ENCODE measurements around the gene LAG3. TPM values are rescaled to one million over a fixed set of nuclear protein-coding genes. Genes with fewer than 3 reads are reported as not detected.

The LAG3 gene
- polyA plus RNA-seq, 1 of the 3 experiments (the other 2 are of a cell fraction) = 0.72 TPM

DNA sequence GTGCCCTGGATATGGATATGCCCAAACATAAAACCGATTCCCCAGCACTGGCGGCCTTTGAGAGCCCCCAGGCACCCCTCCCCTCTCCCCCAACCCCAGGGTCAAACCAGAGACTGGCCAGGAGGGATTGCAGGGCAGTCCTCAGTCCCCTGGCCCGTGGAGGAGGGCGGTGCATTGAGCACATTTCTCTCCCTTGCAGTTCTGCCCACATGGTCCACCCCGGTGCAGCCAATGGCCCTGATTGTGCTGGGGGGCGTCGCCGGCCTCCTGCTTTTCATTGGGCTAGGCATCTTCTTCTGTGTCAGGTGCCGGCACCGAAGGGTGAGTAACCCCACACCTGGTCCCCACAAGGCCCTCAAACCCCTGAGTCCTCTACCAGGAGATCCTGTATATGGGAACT, 45.9 kb downstream of the LAG3 start:
- ChIA-PET CTCF (interaction anchor here (1.1 to 8.3 kb wide), 3 partner anchors 38 to 65 kb away, joined by 3 to 74 read pairs (median 6); partner anchors contain the start of gene MLF2), POLR2A (interaction anchor here (0.6 kb wide), 1 partner anchor 52 kb away, joined by 3 read pairs; the partner anchor contains the start of gene PTMS)
- Histone ChIP-seq H3K4me2 (no peak overlapping the region), H3K27ac (ENCODE audit: low read depth in 2 of 2, low read length in 1 of 2) (no peak overlapping the region), H3K4me1 (ENCODE audit: control insufficient read depth in 1 of 2, insufficient read depth in 2 of 2, low read depth in 1 of 2, low read length in 1 of 2) (peaks cover 11 to 68% of the 10 kb centered on the region in 2 experiments; a peak in 2 of 4 replicates), H3K79me2 (ENCODE audit: insufficient read depth) (no peaks in the 10 kb centered on the region), H3K9me2 (no peaks in the 10 kb centered on the region), H2AFZ (ENCODE audit: low read depth) (no peak overlapping the region), H4K20me1 (ENCODE audit: insufficient read depth) (no peaks in the 10 kb centered on the region), H3K36me3 (replicated peaks in 1 of 2; ENCODE audit: control insufficient read depth in 1 of 2, insufficient read depth in 2 of 2, low read length in 1 of 2) (no peaks in the 10 kb centered on the region), H3K9ac (no peak overlapping the region), H3K9me3 (no peaks in the 10 kb centered on the region), H3F3A (replicated peaks; ENCODE audit: insufficient read depth) (no peaks in the 10 kb centered on the region), H3K27me3 (ENCODE audit: insufficient read depth) (no peaks in the 10 kb centered on the region), H3K4me3 (ENCODE audit: low read depth in 2 of 2, low read length in 1 of 2) (no peak overlapping the region)
- TF ChIP-seq YY1 (IDR thresholded peaks at IDR 0.05; ENCODE audit: low read depth) (no peak), IRF3 (IDR thresholded peaks at IDR 0.05; ENCODE audit: low read depth, low read length) (no peak), FOXJ3 (CRISPR knock-in tag; IDR thresholded peaks at IDR 0.05) (no peak), REST (IDR thresholded peaks at IDR 0.05; ENCODE audit: low read depth, low read length) (no peak), TEAD4 (IDR thresholded peaks at IDR 0.05; ENCODE audit: borderline replicate concordance, insufficient read depth) (no peak), EP300 (IDR thresholded peaks at IDR 0.05; ENCODE audit: borderline replicate concordance in 1 of 2, low read depth in 1 of 2, low read length in 1 of 2) (no peak), USF2 (IDR thresholded peaks at IDR 0.05; ENCODE audit: borderline replicate concordance, low read depth, low read length) (no peak), RXRA (IDR thresholded peaks at IDR 0.05; ENCODE audit: borderline replicate concordance, low read depth) (no peak), RCOR1 (IDR thresholded peaks at IDR 0.05; ENCODE audit: low read length) (no peak), MEF2A (IDR thresholded peaks at IDR 0.05; ENCODE audit: borderline replicate concordance, low read depth) (no peak), POLR2AphosphoS5 (IDR thresholded peaks at IDR 0.05; ENCODE audit: low read depth, low read length) (no peak), SIN3A (IDR thresholded peaks at IDR 0.05; ENCODE audit: borderline replicate concordance, low read depth, low read length) (no peak), RAD21 (IDR thresholded peaks at IDR 0.05; ENCODE audit: low read length) (no peak), JUND (IDR thresholded peaks at IDR 0.05) (no peak), PBX3 (IDR thresholded peaks at IDR 0.05) (no peak), SMC3 (IDR thresholded peaks at IDR 0.05; ENCODE audit: low read depth, low read length) (no peak)
- 76% methylated on average over 2 of the region's 10 CpGs for WGBS (ENCODE audit: low lambda C conversion rate)
- no peak for DNase-seq
